ENCODE data around the gene ADPRH. TPM values are rescaled to one million over a fixed set of nuclear protein-coding genes. Genes with fewer than 3 reads are reported as not detected.

ADPRH gene
- total RNA-seq, 1 donor from 2014 or later: 0.53 TPM

GRCh38 chr3:119595639-119596334 lies 16.5 kb downstream of the ADPRH start:
- no peak for TF ChIP-seq CTCF (IDR thresholded peaks at IDR 0.05; ENCODE audit: insufficient read depth, low read length, severe bottlenecking)
- FAIRE-seq (no peak), DNase-seq (ENCODE audit: low read depth) (no peak)
- Histone ChIP-seq H3K27me3 (ENCODE audit: control insufficient read depth, insufficient read depth, low read length) (no peaks in the 10 kb centered on the region), H3K36me3 (ENCODE audit: control insufficient read depth, insufficient read depth, low read length) (no peaks in the 10 kb centered on the region), H3K4me3 (ENCODE audit: low read depth, low read length) (no peak overlapping the region)

- FAIRE-seq (no peak), DNase-seq (ENCODE audit: low read depth) (no peak)
- Histone ChIP-seq H3K4me3 (ENCODE audit: low read depth, low read length) (no peak overlapping the region), H3K27me3 (ENCODE audit: control insufficient read depth, insufficient read depth, low read length) (no peaks in the 10 kb centered on the region), H3K36me3 (ENCODE audit: control insufficient read depth, insufficient read depth, low read length) (no peaks in the 10 kb centered on the region)
- no peak for TF ChIP-seq CTCF (IDR thresholded peaks at IDR 0.05; ENCODE audit: insufficient read depth, low read length, severe bottlenecking)
Measured at GRCh38 chr3:119596398-119596797, 17.1 kb downstream of the ADPRH start.

- TF ChIP-seq CTCF (IDR thresholded peaks at IDR 0.05; ENCODE audit: insufficient read depth, low read length, severe bottlenecking): no peak
- FAIRE-seq (no peak), DNase-seq (ENCODE audit: low read depth) (no peak)
- no peak within 1 kb of the TSS for H3K4me3 ChIP-seq (ENCODE audit: low read depth, low read length)
- H3K27me3 ChIP-seq (ENCODE audit: control insufficient read depth, insufficient read depth, low read length): no peaks in the 10 kb centered on the region
- H3K36me3 ChIP-seq (ENCODE audit: control insufficient read depth, insufficient read depth, low read length): no peaks in the 10 kb centered on the region
Measured at GRCh38 chr3:119597548-119598288, 18.4 kb downstream of the ADPRH start, which contains the start of gene PLA1A. Gene PLA1A (plus strand): TSS chr3:119597885. CDS start chr3:119597914, 29 bp downstream.

- FAIRE-seq (no peak), DNase-seq (ENCODE audit: low read depth) (no peak)
- Histone ChIP-seq H3K36me3 (ENCODE audit: control insufficient read depth, insufficient read depth, low read length) (no peaks in the 10 kb centered on the region), H3K27me3 (ENCODE audit: control insufficient read depth, insufficient read depth, low read length) (no peaks in the 10 kb centered on the region), H3K4me3 (ENCODE audit: low read depth, low read length) (no peak overlapping the region)
- TF ChIP-seq CTCF (IDR thresholded peaks at IDR 0.05; ENCODE audit: insufficient read depth, low read length, severe bottlenecking): no peak
Measured at GRCh38 chr3:119598410-119599098, 19.3 kb downstream of the ADPRH start.

- no peak for TF ChIP-seq CTCF (IDR thresholded peaks at IDR 0.05; ENCODE audit: insufficient read depth, low read length, severe bottlenecking)
- Histone ChIP-seq H3K4me3 (ENCODE audit: low read depth, low read length) (no peak overlapping the region), H3K27me3 (ENCODE audit: control insufficient read depth, insufficient read depth, low read length) (no peaks in the 10 kb centered on the region), H3K36me3 (ENCODE audit: control insufficient read depth, insufficient read depth, low read length) (no peaks in the 10 kb centered on the region)
- no peak for FAIRE-seq
- DNase-seq (ENCODE audit: low read depth): no peak
Measured at GRCh38 chr3:119599558-119600174, 20.4 kb downstream of the ADPRH start.
